Germinal center (tissue), 1 donor: Measurements from ENCODE around the gene CCDC34.

Experiments
- DNase-seq: peaks from one replicate; pipeline ENCODE4 v3.0.0; 2012; ENCODE audit warnings: mixed read lengths, low spot score

CCDC34 gene

GRCh38 chr11:27392278-27393114 is 29.5 kb upstream of the CCDC34 start:
- no peak for DNase-seq

DNA sequence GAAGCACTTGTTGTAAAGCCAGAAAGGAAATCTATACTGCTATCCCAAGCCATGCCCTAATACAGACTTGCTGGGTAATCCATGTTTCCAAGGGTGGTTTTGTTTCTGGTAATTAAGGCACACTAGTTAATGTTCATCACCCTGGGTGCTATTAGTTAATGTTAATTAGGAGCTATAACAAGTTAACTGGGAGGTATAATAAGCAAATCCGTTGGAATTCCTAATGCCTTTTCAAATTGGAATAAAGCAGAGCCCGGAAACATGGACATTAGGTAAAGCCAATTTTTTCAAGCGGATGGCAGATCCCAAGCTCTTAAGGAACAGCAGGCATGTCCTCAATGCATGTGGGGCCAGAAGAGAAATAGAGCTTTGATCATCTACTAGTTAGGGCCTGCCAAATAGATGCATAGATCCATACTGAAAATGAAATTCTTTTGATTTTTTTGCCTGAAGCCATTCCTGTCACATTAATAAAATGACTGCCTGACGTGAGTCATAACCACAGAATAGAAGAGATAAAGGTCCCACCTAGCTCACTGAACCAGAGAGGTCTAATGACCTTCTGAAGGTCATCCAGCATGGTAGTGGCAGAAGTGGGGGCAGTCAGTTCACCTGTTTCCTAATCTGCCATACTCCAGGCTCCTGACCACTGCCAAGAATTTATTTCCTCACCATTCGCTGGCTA is 28.5 kb upstream of the CCDC34 start:
- DNase-seq: no peak

DNA sequence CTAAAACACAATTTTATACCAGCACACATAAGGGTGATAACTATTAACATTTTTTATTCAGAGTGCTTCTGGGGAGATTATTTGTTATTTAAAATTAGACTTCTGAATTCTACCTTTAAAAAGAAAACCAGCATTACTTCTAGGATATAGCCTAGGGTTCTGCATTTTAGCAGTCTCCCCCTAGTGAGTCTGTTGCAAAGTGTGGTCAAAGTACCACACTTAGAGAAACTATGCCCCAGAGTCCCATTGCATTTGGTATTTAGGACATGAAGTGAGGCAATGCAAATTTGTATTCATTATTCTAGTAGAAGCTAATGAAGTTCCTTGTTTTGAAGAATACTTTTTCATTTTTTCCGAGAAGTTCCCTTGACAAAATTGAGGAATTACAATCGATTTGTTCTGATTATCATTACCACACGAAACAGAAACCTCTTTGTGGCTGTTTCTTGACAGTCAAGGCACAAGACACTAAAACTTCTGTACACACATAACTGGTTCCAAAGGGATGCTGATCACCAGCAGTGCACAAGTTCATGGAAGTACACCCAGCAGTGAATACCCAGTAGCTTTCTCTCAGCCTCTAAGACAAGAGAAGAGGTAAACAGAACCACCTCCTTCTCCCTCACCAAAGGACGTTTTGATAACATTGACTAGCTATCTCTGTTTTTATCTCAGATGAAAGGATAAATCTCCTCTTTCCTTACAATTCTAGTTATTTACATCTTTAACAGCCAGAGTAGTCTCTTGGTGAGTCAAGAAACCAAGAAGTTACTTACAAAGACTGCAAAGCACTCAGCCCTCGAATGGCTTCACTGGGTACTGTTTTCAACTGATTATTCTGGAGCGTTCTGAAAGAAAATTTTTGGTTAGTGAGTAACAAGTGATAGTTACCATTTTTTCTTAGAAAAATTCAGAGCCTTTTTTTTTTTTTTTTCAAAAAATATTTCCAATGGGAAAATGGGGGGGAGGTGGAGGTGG is 27.6 kb upstream of the CCDC34 start:
- DNase-seq: no peak

- DNase-seq: no peak
These were observed 25.9 kb upstream of the CCDC34 start for GRCh38 chr11:27388869-27389268.

DNA sequence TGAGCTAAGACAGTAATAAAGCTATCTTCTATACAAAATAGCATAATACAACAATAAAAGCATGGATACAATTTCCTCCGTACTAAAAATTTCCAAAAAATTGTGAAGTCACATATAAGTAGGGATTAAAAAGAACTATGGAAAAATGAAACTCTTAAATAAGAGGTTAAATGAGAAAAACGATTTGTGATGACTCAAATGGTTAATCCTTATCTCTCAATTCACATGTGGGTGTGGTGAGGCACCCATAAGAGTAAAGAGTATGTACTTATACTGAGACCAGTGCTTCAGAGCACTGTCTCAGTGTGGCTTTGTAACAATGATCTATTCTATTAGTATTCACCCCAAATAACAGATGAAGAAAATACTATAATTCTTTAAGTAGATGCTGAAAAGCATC is 25.0 kb upstream of the CCDC34 start:
- DNase-seq: no peak

DNA sequence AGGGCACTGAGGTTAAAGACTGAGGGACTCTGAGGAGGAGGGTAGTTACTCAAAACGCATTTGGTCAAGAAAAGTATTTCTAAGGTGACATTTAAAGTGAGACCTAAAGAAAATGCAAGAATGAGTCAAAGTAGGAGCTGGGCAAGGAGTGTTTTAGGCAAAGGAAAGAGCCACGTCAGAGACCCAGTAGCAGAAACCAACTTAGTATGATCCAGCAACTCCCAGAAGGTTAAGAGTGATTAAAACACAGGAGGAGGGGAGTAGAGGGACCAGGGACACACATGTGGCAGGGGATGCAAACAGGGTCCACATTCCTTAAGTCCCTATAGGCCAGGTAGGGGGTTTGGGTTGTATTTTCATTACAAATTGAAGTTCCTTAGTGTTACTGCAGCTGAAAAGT is 24.3 kb upstream of the CCDC34 start:
- no peak for DNase-seq

- DNase-seq: no peak
These were observed 23.3 kb upstream of the CCDC34 start for GRCh38 chr11:27386181-27386845.

DNA sequence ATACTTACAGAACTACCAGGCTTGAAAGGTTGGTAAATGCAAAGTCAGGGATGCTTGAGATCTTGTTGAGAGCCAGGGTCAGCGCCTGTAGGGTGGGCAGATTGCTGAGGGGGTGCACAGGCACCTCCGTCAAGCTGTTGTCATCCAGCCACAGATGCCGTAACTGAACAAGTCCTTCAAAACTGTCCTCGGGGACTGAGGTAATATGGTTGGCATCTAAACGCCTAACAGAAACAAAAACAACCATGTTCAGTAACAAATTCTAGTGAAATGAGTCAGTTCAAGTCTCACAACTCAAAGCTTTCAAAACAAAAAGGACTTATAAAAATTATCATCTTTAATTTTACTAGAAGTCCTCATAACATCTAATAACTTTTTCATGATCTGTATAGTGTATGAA is 22.2 kb upstream of the CCDC34 start:
- DNase-seq: no peak

GRCh38 chr11:27384227-27384626 is 21.2 kb upstream of the CCDC34 start:
- no peak for DNase-seq

DNA sequence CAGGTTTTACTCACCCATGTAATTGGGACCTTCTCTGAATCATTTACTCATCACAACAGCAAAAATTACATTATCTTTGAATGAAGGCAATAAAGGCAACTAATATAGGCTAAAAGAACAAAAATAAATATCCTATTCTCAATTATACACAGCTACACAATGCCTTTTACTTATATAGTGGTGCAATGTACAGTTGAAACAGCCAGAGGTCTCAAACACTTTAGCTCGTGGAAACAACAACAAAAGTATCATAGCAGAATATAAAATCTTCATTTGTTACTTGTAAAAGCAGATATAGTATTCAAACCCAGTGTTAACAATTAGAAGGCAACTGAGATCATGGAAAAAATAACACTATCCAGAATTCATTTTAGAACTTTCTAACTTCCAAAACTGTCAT is 20.6 kb upstream of the CCDC34 start:
- DNase-seq: no peak

GRCh38 chr11:27381238-27381666 is 18.2 kb upstream of the CCDC34 start:
- DNase-seq: no peak

GRCh38 chr11:27380771-27381170 is 17.8 kb upstream of the CCDC34 start:
- DNase-seq: no peak

DNA sequence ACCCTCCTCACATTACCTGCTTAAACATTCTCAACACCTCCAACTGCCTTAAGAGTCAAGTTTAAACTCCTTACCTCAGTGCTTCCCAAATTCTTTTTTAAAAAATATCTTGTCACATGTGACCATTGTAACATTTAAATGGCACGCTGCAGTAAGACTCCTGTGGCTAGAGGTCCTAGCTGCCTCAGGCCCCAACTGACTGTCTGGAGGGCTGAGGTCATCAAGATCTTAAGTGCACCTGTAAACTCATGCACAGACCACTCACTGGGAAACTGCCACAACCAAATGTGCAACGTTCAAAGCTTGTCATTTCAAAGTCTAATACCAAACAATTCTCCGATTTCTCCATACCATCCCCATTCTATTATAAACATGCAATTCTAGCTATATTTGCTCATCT is 16.4 kb upstream of the CCDC34 start:
- no peak for DNase-seq

- no peak for DNase-seq
These were observed 12.4 kb upstream of the CCDC34 start for GRCh38 chr11:27375370-27375769.

DNA sequence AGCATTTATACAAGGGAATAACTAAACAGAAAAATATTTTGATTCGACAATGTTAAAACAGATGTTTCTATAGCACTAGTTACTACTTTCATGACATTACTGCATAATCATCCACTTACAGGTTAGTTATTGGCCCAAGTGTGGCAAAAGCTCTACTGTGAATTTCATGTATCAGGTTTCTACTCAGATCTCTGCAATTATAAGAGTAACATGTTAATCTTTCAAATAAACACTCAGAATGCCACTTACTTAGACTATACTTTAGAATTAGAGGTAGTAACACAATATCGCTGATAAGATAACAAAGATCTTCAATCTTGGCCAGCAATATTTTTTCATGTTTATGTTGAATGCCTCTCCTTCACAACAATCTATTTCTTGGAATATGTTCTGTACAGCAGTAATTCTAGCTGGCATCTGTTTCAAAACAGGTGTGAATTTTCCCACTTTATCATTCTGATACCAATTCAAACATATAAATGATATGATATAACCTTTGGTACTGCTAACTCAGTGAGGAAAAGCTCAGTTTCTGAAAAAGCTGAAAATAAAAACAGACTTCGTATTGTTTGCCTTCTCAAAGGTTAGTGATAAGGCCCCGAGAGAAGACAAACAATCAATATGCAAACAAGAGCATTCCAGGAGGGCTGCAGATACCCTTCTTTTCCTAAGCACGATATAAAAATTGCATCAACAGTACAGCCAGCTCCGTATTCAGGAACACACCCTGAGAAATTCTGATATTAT is 11.0 kb upstream of the CCDC34 start:
- DNase-seq: no peak

GRCh38 chr11:27373392-27373791 is 10.4 kb upstream of the CCDC34 start:
- DNase-seq: no peak

GRCh38 chr11:27372164-27372563 is 9.1 kb upstream of the CCDC34 start:
- DNase-seq: no peak

DNA sequence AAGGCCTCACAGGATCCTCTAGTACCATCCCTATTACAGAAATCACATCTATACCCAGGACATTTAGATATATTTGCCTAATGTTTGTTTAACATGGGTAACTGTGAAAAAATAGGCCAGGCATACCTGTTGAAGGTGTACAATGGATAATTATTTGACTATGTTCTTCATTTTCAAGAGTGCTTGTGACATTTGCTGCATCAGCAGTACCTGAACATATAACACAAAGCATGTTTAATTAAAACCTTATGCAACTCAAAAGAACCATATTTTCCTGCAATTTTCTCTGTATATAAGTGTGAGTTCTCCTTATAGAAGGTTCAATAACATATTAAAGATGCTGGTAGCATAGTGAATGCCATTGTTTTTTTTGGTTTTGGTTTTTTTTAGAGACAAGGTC is 8.5 kb upstream of the CCDC34 start:
- DNase-seq: no peak

DNA sequence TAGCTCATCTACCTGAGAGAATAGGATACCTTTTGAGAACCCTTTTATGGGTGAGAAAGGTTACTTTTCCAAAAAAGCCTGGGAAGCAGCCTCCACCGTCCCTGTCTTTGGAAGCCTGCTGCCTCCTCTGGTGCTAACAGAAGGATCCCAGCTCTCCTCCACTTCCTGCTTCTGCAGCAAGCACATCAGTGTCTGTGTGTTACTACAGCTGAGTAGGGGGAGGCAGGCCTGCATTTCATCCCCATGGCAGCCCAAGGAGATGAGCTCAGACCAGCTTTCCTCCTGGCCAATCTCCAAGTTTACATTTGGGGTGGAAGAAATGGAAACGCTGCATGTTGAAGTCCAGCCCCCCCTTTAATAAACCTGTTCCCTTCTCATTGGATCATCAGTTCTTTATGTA is 7.4 kb upstream of the CCDC34 start:
- DNase-seq: no peak

GRCh38 chr11:27367881-27368280 is 4.9 kb upstream of the CCDC34 start:
- no peak for DNase-seq

DNA sequence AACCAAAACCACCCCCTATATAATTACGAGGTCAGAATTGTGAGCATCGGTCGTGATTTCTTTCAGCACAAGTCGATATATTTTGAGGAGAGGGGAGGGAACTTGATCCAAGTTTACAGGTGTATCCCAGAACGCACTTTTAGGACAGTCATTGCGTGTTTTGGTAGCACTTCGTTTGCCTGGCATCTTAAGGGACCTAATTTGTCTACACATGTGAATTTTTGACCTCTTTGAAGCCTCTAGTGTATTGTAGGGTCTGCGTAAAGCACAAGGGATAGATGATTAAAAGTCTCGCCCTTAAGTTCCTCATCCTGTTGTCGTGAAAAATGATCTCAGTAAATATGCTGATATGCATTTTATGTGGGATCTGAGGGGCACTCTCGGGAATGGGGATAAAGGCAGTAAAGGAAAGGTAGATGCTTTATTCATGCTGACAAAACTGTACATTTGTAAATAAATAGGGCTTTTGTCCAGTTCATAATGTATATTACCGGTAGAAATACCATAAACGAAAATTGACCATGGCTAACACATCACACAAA is 632 bp upstream of the CCDC34 start:
- DNase-seq: no peak
